GM10266 (cell line): ENCODE measurements around the gene ATP8B1.

Source experiments
- DNase-seq: peaks from one replicate; pipeline ENCODE4 v3.0.0; 2012; ENCODE audit errors: extremely low spot score
- TF ChIP-seq, protein P1 (sequence below): IDR thresholded peaks from 2 replicates; pipeline ENCODE4 v1.5.1; 2012; ENCODE audit warnings: mild to moderate bottlenecking, low read depth; ENCODE audit not compliant: control insufficient read depth, insufficient read depth; ENCODE audit errors: missing control alignments

Gene ATP8B1

GRCh38 chr18:57807336-57808117 is 4.4 kb upstream of the ATP8B1 start:
- DNase-seq: no peak
- TF ChIP-seq, protein P1, sequence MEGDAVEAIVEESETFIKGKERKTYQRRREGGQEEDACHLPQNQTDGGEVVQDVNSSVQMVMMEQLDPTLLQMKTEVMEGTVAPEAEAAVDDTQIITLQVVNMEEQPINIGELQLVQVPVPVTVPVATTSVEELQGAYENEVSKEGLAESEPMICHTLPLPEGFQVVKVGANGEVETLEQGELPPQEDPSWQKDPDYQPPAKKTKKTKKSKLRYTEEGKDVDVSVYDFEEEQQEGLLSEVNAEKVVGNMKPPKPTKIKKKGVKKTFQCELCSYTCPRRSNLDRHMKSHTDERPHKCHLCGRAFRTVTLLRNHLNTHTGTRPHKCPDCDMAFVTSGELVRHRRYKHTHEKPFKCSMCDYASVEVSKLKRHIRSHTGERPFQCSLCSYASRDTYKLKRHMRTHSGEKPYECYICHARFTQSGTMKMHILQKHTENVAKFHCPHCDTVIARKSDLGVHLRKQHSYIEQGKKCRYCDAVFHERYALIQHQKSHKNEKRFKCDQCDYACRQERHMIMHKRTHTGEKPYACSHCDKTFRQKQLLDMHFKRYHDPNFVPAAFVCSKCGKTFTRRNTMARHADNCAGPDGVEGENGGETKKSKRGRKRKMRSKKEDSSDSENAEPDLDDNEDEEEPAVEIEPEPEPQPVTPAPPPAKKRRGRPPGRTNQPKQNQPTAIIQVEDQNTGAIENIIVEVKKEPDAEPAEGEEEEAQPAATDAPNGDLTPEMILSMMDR: no peak

GRCh38 chr18:57806978-57807285 is 3.8 kb upstream of the ATP8B1 start:
- no peak for DNase-seq
- TF ChIP-seq, protein P1: no peak

- TF ChIP-seq, protein P1: no peak
- no peak for DNase-seq
These were observed 3.3 kb upstream of the ATP8B1 start for GRCh38 chr18:57806201-57806977.

DNA sequence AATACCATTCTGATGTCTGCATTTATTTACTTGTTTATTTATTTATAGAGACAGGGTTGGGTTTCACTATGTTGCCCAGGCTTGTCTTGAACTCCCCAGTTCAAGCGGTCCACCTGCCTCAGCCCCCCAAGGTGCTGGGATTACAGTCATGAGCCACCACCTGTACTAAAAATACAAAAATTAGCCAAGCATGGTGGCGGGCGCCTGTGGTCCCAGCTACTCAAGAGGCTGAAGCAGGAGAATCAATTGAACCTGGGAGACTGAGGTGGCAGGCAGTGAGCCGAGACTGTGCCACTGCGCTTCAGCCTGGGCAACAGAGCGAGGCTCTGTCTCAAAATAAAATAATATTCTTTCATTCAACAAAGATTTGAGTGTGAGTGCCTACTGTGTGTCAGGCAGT is 2.0 kb upstream of the ATP8B1 start:
- TF ChIP-seq, protein P1: no peak

DNA sequence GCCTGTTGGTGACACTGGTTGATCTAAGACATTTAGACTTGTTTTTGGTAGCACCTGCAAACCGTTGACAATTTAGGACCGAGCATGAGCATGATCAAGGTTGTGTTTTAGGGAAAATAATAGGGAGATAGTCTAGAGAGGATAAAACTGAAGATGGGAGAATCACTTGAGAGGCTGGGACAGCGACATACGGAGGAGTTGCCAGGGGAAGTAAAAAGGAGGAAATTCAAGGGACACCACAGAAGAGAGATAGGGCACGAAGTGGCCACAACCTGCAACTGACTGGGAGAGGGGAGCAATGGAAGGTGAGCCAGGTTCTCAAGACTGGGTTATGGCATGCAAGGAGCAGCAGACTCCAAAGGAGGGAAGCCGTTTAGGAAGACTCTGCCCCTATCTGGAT is 1.4 kb upstream of the ATP8B1 start:
- TF ChIP-seq, protein P1: no peak
- no peak for DNase-seq

More for the DNA sequence above, 2.0 kb upstream of the ATP8B1 start:
- no peak for DNase-seq

DNA sequence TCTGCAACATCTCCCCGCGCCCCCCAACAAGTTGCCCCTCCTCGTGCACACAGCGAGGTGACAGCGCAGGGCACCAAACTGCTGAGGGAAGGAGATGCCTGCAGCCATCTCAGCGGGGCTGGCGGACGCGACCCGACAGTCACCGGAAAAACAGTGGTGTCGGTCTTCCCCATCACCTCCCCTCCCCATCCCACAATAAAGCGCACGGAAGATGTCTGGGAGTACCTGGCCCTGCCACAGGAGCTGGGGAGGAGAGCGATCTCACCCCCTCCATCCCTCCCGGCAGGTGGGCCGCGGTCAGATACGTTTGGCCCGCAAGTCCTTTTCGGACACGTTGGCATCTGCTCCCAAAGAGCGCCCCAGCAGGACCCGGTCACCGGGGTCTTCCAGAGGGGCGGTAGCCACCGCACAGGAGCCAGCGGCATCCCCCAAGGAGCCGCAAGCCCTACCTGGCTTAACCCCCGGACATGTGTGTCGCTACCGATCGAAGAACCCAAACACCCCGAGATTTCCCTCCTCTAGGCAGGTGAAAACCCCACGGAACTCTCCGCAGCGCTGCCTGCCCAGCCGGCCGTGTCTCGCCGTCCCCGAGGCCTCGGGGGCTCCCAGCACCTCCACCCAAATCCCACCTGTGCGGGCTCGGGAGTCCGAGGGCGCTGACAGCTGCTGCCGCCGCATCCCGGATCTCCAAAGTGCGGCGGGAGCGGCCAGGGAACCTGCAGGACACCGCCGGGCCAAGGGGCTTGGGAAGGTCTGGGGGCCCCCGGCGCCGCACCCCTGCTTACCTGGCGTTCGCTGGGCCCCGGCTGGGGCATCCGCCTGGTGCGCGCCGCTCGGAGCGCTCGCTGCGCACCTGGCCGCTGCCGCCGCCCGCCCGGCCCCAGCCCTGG is 657 bp downstream of the ATP8B1 start:
- DNase-seq: no peak
- TF ChIP-seq, protein P1: no peak
